HG03103 (cell line): ENCODE results near the gene AKR1C2.
"Not testable (repeated sequence)": the region's sequence is repeated elsewhere in the genome, so short reads cannot be mapped to it uniquely, and the experiment has no call there.

Source experiments
- ATAC-seq: cut with Tn5 transposase; IDR thresholded peaks from one replicate; pipeline ENCODE4 v1.9.1; 2021; ENCODE audit warnings: low read depth; ENCODE audit not compliant: unreplicated experiment

The AKR1C2 gene

DNA sequence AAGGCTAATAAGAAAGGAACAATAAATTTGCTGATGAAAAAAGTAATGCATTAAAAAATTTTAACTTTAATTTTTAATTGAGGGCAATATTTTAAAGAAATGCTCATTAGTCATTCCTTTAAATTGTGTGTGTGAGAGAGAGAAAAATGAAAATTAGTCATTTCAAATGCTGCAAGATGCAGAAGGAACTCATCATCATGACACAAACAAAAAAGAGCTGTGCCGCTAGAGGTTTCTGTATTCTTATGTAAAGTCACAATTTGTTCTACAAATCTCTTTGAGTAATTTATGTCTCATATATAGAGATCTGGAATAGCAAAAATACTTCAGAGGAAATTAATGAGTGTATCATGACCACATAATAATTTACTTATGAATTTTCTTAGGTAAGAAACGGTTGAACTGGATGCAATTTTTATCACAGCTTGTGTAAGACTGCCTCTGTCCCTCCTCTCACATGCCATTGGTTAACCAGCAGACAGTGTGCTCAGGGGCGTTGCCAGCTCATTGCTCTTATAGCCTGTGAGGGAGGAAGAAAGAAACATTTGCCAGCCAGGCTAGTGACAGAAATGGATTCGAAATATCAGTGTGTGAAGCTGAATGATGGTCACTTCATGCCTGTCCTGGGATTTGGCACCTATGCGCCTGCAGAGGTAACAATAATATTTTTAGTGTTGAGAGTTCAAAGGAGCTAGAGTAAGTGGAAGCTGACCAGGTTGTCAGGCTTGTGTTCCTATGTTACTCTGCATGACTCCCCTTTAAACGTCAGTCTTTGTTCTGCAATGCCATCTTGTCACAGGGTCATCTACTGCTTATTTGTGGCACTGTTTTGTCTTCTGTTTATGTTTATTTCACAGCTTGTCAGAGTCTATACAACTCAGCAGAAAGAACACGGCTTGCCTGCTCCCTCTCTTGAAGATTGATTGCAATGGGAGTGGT lies 40.5 kb downstream of the AKR1C2 start, which contains the start of gene AKR1C1:
AKR1C1 (plus strand) TSS at position 540 of the 939 bp plus-strand sequence; CDS start at position 570, 30 bp downstream.
- ATAC-seq: not testable (repeated sequence)

- ATAC-seq: not testable (repeated sequence)
Measured at GRCh38 chr10:4962308-4962707, 41.3 kb downstream of the AKR1C2 start.

DNA sequence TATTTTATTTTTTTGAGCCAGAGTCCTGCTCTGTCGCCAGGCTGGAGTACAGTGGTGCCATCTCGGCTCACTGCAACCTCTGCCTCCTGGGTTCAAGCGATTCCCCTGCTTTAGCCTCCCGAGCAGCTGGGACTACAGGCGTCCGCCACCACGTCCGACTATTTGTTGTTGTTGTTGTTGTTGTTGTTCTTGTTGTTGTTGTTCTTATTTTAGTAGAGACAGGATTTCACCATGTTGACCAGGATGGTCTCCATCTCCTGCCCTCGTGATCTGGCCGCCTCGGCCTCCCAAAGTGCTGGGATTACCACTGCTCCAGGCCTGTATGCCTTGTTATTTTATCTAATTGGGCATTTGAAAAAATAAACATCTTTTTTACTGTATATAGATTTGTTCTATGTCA lies 42.1 kb downstream of the AKR1C2 start:
- ATAC-seq: not testable (repeated sequence)

GRCh38 chr10:4956955-4957645 lies 46.6 kb downstream of the AKR1C2 start:
- not testable (repeated sequence) for ATAC-seq

- ATAC-seq: not testable (repeated sequence)
Measured at GRCh38 chr10:4956088-4956487, 47.6 kb downstream of the AKR1C2 start.

- ATAC-seq: no peak
Measured at GRCh38 chr10:4953405-4953804, 50.3 kb downstream of the AKR1C2 start.

DNA sequence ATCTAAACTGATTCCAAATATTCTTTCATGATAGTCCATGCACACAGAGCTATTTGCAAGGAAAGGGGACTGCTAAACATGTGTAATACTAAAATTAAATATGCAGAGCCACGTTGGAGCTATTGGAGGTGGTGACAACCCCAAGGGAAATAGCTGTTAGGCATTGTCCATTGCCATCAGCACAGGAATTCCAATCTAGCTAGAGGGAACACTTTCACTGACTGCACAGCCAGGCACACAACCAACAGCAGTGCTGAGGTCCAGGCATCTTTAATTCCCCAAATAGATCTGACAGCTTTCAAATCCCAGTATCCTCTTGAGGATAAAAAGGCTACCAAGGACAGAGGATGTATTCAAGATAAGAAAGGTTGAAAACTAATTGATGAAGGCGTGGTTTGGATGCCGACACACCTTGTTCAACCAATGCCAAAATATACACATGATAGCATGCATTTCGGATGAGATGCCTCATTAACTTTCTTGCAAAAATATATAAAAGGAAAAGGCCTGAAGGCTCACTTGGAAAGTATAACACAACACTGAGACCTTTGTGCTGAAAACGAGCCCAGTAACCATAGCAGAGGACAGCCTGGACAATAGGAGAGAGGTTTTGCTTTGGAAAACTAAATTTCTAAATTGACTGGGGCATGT lies 52.0 kb downstream of the AKR1C2 start:
- ATAC-seq: not testable (repeated sequence)

DNA sequence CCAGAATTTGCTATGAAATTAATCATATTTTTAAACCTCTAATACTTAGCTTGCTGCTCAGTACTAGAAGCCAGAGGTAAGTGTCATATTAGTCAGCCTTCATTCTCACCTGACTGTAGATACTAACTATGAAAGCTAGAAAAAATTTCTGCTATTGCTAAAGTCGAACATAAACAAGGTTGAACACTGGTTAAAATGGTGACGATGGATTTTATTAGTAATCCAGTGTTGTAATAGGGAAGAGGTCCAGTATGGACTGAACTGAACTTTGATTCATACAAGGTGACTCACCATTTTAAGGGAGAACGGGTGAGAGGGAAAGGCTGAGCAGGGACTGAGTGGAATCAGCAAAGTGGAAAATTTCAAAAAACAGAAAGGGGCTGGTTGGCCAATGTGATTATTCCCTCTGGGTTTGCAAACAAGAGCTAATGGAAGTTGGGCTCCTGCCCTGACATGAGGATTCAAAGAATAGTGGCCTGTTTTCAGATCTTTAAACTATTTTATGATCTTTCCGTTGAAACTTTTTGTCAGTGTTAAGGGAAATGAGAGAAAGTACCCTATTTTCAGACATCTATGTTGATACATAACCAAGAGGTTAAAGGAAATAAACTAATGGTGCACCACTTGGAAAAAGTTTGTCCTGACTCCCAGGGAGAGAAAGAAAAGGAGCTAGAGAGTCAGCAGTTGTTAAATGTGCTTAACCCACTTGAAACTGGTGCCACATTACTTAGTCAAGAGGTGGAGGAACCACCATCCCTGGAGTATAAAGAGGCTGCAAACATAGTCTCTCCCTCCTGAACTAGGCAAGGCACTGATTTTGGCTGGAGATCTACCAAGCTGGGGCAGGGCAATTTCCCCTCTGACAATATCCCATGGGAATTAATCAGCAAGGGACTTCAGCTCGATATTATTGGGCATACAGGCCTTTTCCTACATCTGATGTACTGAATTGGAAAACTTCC lies 55.7 kb downstream of the AKR1C2 start:
- no peak for ATAC-seq

GRCh38 chr10:4947039-4947634 lies 56.5 kb downstream of the AKR1C2 start:
- no peak for ATAC-seq

GRCh38 chr10:4945766-4946717 lies 57.6 kb downstream of the AKR1C2 start:
- ATAC-seq: no peak

DNA sequence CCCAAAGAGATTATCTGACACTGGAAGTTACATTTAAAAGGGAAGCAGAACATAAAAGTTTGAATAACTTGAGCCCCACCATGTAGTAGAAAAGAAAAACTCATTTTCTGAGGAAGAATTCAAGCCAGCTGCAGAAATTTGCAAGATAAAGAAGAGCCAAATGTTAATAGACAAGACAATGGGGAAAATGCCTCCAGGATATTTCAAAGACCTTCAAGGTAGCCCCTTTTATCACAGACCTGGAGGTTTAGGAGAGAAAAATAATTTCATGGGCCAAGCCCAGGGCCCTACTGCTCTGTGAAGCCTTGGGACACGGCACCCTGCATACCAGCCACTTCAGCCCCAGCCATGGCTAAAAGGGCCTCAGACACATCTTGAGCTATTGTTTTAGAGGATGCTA lies 58.8 kb downstream of the AKR1C2 start:
- no peak for ATAC-seq

- no peak for ATAC-seq
Measured at GRCh38 chr10:4943821-4944220, 59.8 kb downstream of the AKR1C2 start.

DNA sequence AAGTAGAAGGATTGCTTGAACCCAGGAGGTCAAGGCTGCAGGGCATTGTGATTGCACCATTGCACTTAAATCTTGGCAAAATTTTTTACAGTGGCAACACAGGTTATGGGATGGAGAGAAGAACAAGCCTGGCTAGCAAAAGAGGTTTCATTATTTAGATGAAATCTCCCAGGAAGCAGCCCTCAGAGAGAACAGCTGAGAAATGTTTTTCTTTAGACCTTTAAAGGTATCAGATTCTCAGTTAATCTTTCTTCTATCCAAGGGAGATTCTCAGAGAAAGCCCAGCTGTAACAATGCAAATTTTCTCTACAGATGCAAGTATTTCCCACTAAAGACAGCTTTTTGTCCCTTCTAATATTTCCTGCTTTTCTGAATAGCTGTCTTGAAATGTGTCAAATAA lies 60.2 kb downstream of the AKR1C2 start:
- ATAC-seq: not testable (repeated sequence)

- not testable (repeated sequence) for ATAC-seq
Measured at GRCh38 chr10:4942931-4943330, 60.7 kb downstream of the AKR1C2 start.

- no peak for ATAC-seq
Measured at GRCh38 chr10:4941540-4942330, 61.9 kb downstream of the AKR1C2 start.

- not testable (repeated sequence) for ATAC-seq
Measured at GRCh38 chr10:4940909-4941308, 62.7 kb downstream of the AKR1C2 start.

- ATAC-seq: not testable (repeated sequence)
Measured at GRCh38 chr10:4940073-4940428, 63.6 kb downstream of the AKR1C2 start.
